ENCODE measurements around the gene ZDHHC7.

- TF ChIP-seq CTCF (IDR thresholded peaks at IDR 0.05 in 2 of 3, conservative IDR thresholded peaks at IDR 0.05 in 1 of 3; ENCODE audit: borderline replicate concordance in 1 of 3, insufficient read depth in 1 of 3, low read depth in 2 of 3, low read length in 2 of 3), result no peak
- TF ChIP-seq REST (IDR thresholded peaks at IDR 0.05; ENCODE audit: low read depth), result no peak
- no peak for TF ChIP-seq SP1 (IDR thresholded peaks at IDR 0.05; ENCODE audit: low read depth)
- no peak for TF ChIP-seq ZFX (IDR thresholded peaks at IDR 0.05)
- no peak for TF ChIP-seq RAD21 (IDR thresholded peaks at IDR 0.05; ENCODE audit: low read depth)
Observed at GRCh38 chr16:84932681-84933080, 78.7 kb downstream of the ZDHHC7 start.
